Measurements from ENCODE around the gene APCDD1. TPM values are rescaled to one million over a fixed set of nuclear protein-coding genes. Genes with fewer than 3 reads are reported as not detected.

Gene APCDD1
- total RNA-seq, 1 experiment from 2014 or later, result not detected

DNA sequence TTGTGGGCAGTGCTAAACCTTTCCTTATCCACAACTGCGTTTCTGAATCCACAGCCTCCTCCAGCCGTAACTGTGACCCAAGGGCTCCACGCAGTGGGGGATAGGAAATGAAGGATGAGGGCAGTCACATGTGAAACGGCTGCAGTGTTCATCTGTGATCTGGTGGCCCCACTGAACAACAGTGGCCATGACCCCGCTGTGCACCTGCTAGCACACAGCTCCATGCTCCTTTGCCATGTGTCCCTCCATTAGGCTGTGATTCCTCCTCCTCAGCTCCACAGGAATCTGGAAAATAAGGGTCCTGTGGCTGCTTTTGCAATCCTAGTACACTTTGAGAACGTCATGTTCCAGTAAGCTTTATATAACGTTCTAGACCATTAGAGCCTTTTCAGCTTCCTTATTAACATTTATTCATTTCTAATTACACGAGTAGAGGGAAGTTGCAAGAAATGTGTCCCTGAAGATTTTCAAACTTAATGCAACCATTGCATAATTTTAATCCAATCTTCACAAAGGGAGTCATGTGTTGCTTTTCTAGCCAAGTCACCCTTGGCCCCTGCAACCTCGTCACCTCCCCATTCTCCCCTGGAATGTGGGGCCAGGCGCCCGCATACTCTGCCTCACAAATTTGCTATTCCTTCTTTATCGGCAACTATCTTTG lies 64.3 kb downstream of the APCDD1 start:
- Histone ChIP-seq H2AFZ (ENCODE audit: low read depth, low read length, poor library complexity, severe bottlenecking) (no peak overlapping the region), H3K4me2 (ENCODE audit: low read length) (no peak overlapping the region), H4K20me1 (ENCODE audit: insufficient read depth) (no peaks in the 10 kb centered on the region), H3K27me3 (ENCODE audit: insufficient read depth, low read length) (peaks cover 39% of the 10 kb centered on the region), H3K4me3 (replicated peaks in 1 of 2; ENCODE audit: low read depth in 1 of 2, low read length in 2 of 2) (no peak overlapping the region), H3K9me2 (ENCODE audit: insufficient read depth) (no peaks in the 10 kb centered on the region), H3K79me2 (ENCODE audit: insufficient read depth, low read length) (no peaks in the 10 kb centered on the region), H3K4me1 (ENCODE audit: control insufficient read depth in 1 of 2, insufficient read depth in 2 of 2, low read length in 2 of 2) (no peaks in the 10 kb centered on the region; a peak in 1 of 4 replicates), H3K9ac (ENCODE audit: low read length) (no peak overlapping the region), H3K27ac (ENCODE audit: low read depth, low read length) (no peak overlapping the region), H3K36me3 (ENCODE audit: control insufficient read depth in 1 of 2, insufficient read depth in 2 of 2, low read length in 2 of 2) (no peaks in the 10 kb centered on the region), H3K9me3 (ENCODE audit: control insufficient read depth in 1 of 2, insufficient read depth in 1 of 2, low read depth in 1 of 2, low read length in 2 of 2) (no peaks in the 10 kb centered on the region)
- intact Hi-C loops (cut with micrococcal nuclease), result no loop called here
- ChIA-PET RAD21 (ENCODE audit: low non-redundant PET in 1 of 2, low total read pairs in 2 of 2, uncharacterized antibody in 2 of 2, unreplicated experiment in 2 of 2) (no interaction called here), POLR2A (interaction anchor here (1.4 kb wide), 1 partner anchor 545 kb away, joined by 4 read pairs; no protein-coding TSS in a partner anchor), CTCF (interaction anchor here (4.3 kb wide), 1 partner anchor 547 kb away, joined by 24 read pairs; no protein-coding TSS in a partner anchor)
- TF ChIP-seq EZH2phosphoT487 (IDR thresholded peaks at IDR 0.05; ENCODE audit: borderline replicate concordance) (no peak), POLR2A (IDR thresholded peaks at IDR 0.05; ENCODE audit: borderline replicate concordance, extremely low read depth, insufficient read depth, insufficient read length) (no peak), RAD21 (IDR thresholded peaks at IDR 0.05; ENCODE audit: low read depth) (0 out of 2 replicates have a peak, but pooled peaks have one; percentile 10)
- BruUV-seq (replicated peaks), result no TSS peak
- no peak for ATAC-seq
- no peak for DNase-seq (ENCODE audit: low read depth, low spot score)

DNA sequence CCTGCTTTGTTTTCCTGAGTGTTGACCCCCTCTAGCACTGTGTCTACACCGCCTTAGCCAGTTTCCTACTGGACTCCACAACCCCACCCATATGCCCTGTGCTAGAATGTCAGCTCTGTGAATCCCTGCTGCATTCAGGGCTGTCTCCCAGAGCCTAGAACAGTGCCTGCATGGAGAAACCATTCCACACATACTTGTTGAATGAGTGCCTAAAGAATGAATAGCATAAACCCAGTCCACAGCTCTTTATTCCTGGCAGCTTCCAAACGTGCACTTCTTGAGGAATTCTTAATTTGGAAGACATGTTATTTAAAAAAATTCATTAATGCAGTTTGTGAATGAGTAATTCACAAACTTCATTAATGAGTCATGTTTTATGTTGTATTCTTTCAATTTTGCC lies 64.9 kb downstream of the APCDD1 start:
- POLR2A ChIA-PET, result interaction anchor here (1.4 kb wide), 1 partner anchor 546 kb away, joined by 4 read pairs; no protein-coding TSS in a partner anchor
- Histone ChIP-seq H3K27ac (ENCODE audit: low read depth, low read length) (no peak overlapping the region), H3K36me3 (ENCODE audit: control insufficient read depth in 1 of 2, insufficient read depth in 2 of 2, low read length in 2 of 2) (no peaks in the 10 kb centered on the region), H3K79me2 (ENCODE audit: insufficient read depth, low read length) (no peaks in the 10 kb centered on the region), H3K9me2 (ENCODE audit: insufficient read depth) (no peaks in the 10 kb centered on the region), H3K27me3 (ENCODE audit: insufficient read depth, low read length) (peaks cover 32% of the 10 kb centered on the region), H4K20me1 (ENCODE audit: insufficient read depth) (no peaks in the 10 kb centered on the region), H3K4me3 (replicated peaks in 1 of 2; ENCODE audit: low read depth in 1 of 2, low read length in 2 of 2) (no peak overlapping the region), H2AFZ (ENCODE audit: low read depth, low read length, poor library complexity, severe bottlenecking) (peak overlapping the region; percentile 66), H3K9ac (ENCODE audit: low read length) (no peak overlapping the region), H3K4me1 (ENCODE audit: control insufficient read depth in 1 of 2, insufficient read depth in 2 of 2, low read length in 2 of 2) (no peaks in the 10 kb centered on the region; a peak in 1 of 4 replicates), H3K4me2 (ENCODE audit: low read length) (no peak overlapping the region), H3K9me3 (ENCODE audit: control insufficient read depth in 1 of 2, insufficient read depth in 1 of 2, low read depth in 1 of 2, low read length in 2 of 2) (no peaks in the 10 kb centered on the region)
- RAD21 ChIA-PET (ENCODE audit: low non-redundant PET in 1 of 2, low total read pairs in 2 of 2, uncharacterized antibody in 2 of 2, unreplicated experiment in 2 of 2), result no interaction called here
- intact Hi-C loops (cut with micrococcal nuclease), result no loop called here
- DNase-seq (ENCODE audit: low read depth, low spot score) (no peak), ATAC-seq (no peak)
- BruUV-seq (replicated peaks), result no TSS peak
- CTCF ChIA-PET, result interaction anchor here (1.0 to 4.3 kb wide), 2 partner anchors 514 to 548 kb away, joined by 4 to 24 read pairs; no protein-coding TSS in a partner anchor
- TF ChIP-seq, protein P1, sequence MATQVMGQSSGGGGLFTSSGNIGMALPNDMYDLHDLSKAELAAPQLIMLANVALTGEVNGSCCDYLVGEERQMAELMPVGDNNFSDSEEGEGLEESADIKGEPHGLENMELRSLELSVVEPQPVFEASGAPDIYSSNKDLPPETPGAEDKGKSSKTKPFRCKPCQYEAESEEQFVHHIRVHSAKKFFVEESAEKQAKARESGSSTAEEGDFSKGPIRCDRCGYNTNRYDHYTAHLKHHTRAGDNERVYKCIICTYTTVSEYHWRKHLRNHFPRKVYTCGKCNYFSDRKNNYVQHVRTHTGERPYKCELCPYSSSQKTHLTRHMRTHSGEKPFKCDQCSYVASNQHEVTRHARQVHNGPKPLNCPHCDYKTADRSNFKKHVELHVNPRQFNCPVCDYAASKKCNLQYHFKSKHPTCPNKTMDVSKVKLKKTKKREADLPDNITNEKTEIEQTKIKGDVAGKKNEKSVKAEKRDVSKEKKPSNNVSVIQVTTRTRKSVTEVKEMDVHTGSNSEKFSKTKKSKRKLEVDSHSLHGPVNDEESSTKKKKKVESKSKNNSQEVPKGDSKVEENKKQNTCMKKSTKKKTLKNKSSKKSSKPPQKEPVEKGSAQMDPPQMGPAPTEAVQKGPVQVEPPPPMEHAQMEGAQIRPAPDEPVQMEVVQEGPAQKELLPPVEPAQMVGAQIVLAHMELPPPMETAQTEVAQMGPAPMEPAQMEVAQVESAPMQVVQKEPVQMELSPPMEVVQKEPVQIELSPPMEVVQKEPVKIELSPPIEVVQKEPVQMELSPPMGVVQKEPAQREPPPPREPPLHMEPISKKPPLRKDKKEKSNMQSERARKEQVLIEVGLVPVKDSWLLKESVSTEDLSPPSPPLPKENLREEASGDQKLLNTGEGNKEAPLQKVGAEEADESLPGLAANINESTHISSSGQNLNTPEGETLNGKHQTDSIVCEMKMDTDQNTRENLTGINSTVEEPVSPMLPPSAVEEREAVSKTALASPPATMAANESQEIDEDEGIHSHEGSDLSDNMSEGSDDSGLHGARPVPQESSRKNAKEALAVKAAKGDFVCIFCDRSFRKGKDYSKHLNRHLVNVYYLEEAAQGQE (IDR thresholded peaks at IDR 0.05; ENCODE audit: low read depth), result no peak
- TF ChIP-seq EZH2phosphoT487 (IDR thresholded peaks at IDR 0.05; ENCODE audit: borderline replicate concordance) (no peak), POLR2AphosphoS5 (IDR thresholded peaks at IDR 0.05; ENCODE audit: low read depth, low read length) (no peak), ELF1 (IDR thresholded peaks at IDR 0.05; ENCODE audit: borderline replicate concordance, low read depth) (no peak), TCF7L2 (IDR thresholded peaks at IDR 0.05; ENCODE audit: borderline replicate concordance, extremely low read depth, insufficient read depth, insufficient read length) (no peak)
- TF ChIP-seq, protein P2, sequence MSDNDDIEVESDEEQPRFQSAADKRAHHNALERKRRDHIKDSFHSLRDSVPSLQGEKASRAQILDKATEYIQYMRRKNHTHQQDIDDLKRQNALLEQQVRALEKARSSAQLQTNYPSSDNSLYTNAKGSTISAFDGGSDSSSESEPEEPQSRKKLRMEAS (IDR thresholded peaks at IDR 0.05), result no peak
- TF ChIP-seq, protein P3, sequence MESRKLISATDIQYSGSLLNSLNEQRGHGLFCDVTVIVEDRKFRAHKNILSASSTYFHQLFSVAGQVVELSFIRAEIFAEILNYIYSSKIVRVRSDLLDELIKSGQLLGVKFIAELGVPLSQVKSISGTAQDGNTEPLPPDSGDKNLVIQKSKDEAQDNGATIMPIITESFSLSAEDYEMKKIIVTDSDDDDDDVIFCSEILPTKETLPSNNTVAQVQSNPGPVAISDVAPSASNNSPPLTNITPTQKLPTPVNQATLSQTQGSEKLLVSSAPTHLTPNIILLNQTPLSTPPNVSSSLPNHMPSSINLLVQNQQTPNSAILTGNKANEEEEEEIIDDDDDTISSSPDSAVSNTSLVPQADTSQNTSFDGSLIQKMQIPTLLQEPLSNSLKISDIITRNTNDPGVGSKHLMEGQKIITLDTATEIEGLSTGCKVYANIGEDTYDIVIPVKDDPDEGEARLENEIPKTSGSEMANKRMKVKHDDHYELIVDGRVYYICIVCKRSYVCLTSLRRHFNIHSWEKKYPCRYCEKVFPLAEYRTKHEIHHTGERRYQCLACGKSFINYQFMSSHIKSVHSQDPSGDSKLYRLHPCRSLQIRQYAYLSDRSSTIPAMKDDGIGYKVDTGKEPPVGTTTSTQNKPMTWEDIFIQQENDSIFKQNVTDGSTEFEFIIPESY (IDR thresholded peaks at IDR 0.05; ENCODE audit: extremely low read depth, insufficient replicate concordance, low read length), result no peak
